Adipocyte (in vitro differentiated cells): ENCODE data around the gene DIP2B.
A peak's percentile ranks its signal among the peaks of the same experiment; 100 is the strongest.

ENCODE experiments used
- DNase-seq: peaks from one replicate; pipeline ENCODE4 v3.0.0-alpha.2; 2015; ENCODE audit warnings: low read depth
- H3K27me3 ChIP-seq: replicated peaks from 2 replicates; pipeline ENCODE4 v1.7.0; 2013; ENCODE audit warnings: mild to moderate bottlenecking, low read length, moderate library complexity; ENCODE audit not compliant: control insufficient read depth, insufficient read depth
- H3K36me3 ChIP-seq: 2 replicates; pipeline ENCODE4 v1.7.0; 2013; ENCODE audit warnings: low read length, mild to moderate bottlenecking, moderate library complexity; ENCODE audit not compliant: control insufficient read depth, insufficient read depth, severe bottlenecking
- H3K4me1 ChIP-seq: 2 replicates; pipeline ENCODE4 v1.7.0; 2013; ENCODE audit warnings: mild to moderate bottlenecking, low read length, moderate library complexity; ENCODE audit not compliant: control insufficient read depth, insufficient read depth
- H3K4me3 ChIP-seq: 2 replicates; pipeline ENCODE4 v1.7.0; 2013; ENCODE audit warnings: mild to moderate bottlenecking, low read length, moderate library complexity
- H3K9ac ChIP-seq: 2 replicates; pipeline ENCODE4 v1.7.0; 2013; ENCODE audit warnings: mild to moderate bottlenecking, low read length, moderate library complexity
- H3K9me3 ChIP-seq: 2 replicates; pipeline ENCODE4 v1.7.0; 2013; ENCODE audit warnings: mild to moderate bottlenecking, low read length, moderate library complexity; ENCODE audit not compliant: control insufficient read depth

DIP2B gene

DNA sequence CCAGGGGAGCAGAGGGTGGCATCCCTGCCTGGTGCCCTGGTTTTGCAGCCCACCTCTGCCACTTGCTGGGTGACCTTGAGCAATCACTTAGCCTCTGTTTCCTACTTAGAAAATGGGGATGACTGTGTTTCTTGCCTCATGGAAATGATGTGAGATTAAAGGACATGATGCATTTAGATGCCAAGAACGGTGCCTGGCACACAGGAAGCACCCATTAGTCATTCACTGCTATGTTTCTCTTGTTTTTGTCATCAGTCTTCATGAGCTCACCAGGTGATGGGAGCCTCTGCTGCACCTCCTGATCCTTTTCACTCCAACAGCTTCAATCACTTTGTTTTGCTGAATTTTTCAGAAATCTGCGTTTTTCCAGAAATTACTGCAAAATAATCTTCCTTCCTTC lies 235.5 kb downstream of the DIP2B start:
- no peak for DNase-seq
- Histone ChIP-seq H3K9ac (no peak overlapping the region), H3K4me1 (no peaks in the 10 kb centered on the region), H3K4me3 (no peak overlapping the region), H3K36me3 (peaks cover 73% of the 10 kb centered on the region), H3K27me3 (no peaks in the 10 kb centered on the region), H3K9me3 (no peaks in the 10 kb centered on the region)

DNA sequence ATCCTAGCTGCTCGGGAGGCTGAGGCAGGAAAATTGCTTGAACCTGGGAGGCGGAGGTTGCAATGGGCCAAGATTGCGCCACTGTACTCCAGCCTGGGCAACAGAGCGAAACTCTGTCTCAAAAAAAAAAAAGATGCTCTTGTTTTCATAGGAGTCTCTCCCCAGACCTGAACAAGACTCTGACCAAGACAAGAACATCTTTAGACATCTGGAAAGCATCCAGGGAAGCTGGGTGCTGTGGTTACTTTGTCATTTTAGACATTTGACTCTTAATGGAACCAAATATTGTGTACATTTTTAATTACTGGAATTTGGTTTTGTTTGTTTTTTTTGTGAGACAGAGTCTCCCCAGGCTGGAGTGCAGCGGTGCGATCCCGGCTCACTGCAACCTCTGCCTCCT lies 238.0 kb downstream of the DIP2B start:
- peaks cover 61% of the 10 kb centered on the region for H3K36me3 ChIP-seq
- H3K4me3 ChIP-seq: no peak overlapping the region
- DNase-seq: no peak
- H3K9ac ChIP-seq: no peak overlapping the region
- H3K9me3 ChIP-seq: no peaks in the 10 kb centered on the region
- no peaks in the 10 kb centered on the region for H3K27me3 ChIP-seq
- peaks cover 9% of the 10 kb centered on the region for H3K4me1 ChIP-seq

DNA sequence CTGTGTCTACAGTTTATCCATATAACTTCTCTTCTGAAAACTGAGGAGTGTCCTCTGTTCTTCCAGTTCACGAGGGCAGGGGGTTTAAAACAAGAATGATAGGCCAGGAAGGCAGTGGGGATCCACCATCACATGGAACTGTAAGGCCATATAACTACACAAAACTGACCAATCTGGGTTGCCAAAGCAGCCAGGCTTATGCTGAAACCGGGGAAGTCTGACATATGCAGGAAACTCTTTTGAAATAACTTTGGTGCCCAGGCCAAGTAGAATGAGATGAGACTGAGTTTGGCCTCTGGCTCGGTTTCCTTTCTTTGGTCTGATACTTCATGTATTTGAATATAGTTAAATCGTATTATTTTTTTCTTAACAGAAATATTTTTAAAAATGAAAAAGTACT lies 241.1 kb downstream of the DIP2B start:
- peaks cover 32% of the 10 kb centered on the region for H3K36me3 ChIP-seq
- DNase-seq: no peak
- H3K9ac ChIP-seq: no peak overlapping the region
- H3K4me1 ChIP-seq: peaks cover 9% of the 10 kb centered on the region
- no peak overlapping the region for H3K4me3 ChIP-seq
- no peaks in the 10 kb centered on the region for H3K27me3 ChIP-seq
- H3K9me3 ChIP-seq: no peaks in the 10 kb centered on the region

DNA sequence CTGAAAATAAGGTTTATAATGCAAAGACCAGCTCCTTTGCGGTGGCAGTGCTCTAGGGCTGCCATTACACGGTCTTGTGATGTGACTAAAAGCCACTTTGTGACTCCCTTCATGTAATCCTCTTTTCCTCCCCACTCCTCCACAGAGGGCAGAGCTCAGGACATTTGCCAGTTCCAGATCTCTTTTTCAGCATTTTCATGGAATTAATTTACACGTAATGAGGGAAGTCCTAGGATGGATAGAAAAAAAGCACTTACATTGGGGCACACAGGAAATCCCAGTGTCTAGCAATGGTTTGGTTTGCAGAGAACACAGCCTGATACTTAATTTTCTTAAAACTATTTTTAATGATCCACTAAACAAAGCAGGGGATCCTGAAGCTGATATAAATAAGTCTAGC lies 241.6 kb downstream of the DIP2B start:
- Histone ChIP-seq H3K4me1 (peaks cover 9% of the 10 kb centered on the region), H3K9me3 (no peaks in the 10 kb centered on the region), H3K27me3 (no peaks in the 10 kb centered on the region), H3K36me3 (peaks cover 26% of the 10 kb centered on the region), H3K4me3 (no peak overlapping the region), H3K9ac (no peak overlapping the region)
- DNase-seq: no peak

DNA sequence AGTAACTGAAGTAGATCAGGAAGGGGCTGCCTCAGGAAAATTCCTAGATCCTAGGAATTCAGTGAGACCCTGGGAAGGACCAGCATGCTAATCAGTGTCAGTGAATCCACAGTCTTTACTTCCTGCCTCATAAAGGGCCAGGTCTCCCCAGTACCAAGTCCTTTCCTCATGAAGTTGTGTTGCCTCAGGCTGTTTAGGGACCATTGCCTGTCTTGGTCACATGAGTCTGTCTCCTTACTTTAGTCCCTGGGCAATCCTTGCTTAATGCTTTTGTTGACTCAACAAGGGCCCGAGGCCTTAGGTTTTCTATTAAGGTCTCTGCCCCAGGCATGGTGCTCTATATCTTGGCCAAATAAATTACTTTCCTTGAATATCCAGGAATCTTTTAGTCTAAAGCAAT lies 243.0 kb downstream of the DIP2B start:
- H3K36me3 ChIP-seq: peaks cover 20% of the 10 kb centered on the region
- no peak for DNase-seq
- H3K4me1 ChIP-seq: peaks cover 9% of the 10 kb centered on the region
- H3K9me3 ChIP-seq: no peaks in the 10 kb centered on the region
- no peaks in the 10 kb centered on the region for H3K27me3 ChIP-seq
- no peak overlapping the region for H3K4me3 ChIP-seq
- no peak overlapping the region for H3K9ac ChIP-seq

DNA sequence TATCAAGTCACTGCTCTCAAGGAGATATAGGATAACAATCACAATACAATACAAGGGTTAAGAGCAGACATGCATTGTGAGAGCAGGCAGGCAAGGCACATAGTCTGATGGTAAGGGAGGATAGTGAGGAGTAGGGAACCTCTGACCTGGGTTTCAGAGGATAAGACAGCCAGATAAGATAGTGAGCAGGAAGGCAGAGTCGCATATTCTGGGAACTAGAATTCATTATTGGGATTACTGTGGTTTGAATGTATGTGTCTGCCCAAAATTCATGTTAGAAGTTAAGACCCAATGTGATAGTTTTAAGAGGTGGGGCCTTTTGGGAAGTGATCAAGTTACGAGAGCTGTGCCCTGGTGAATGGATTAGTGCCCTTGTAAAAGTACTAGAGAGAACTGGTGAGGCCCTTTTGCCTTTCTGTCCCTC lies 244.7 kb downstream of the DIP2B start:
- no peak overlapping the region for H3K9ac ChIP-seq
- H3K4me1 ChIP-seq: peaks cover 9% of the 10 kb centered on the region
- H3K27me3 ChIP-seq: no peaks in the 10 kb centered on the region
- H3K9me3 ChIP-seq: no peaks in the 10 kb centered on the region
- no peak overlapping the region for H3K4me3 ChIP-seq
- no peak for DNase-seq
- H3K36me3 ChIP-seq: peaks cover 9% of the 10 kb centered on the region

DNA sequence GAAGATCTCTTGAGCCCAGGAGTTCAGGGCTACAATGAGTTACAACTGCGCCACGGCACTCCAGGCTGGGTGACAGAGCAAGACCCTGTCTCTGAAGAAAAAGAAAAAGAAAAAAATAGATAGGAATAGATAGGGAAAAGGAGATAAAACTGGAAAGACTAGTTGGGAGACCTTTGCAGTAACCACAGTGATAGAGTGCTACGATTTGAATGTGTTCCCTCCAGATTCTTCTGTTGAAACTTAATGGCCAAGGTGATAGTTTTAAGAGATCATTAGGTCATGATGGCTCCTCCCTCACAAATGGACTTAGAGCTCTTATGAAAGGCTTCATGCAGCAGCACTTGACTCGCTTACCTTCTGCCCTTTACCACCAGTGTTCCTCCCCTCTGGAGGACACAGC lies 245.6 kb downstream of the DIP2B start:
- Histone ChIP-seq H3K4me3 (no peak overlapping the region), H3K36me3 (peaks cover 3% of the 10 kb centered on the region), H3K9ac (no peak overlapping the region), H3K4me1 (peaks cover 9% of the 10 kb centered on the region), H3K9me3 (no peaks in the 10 kb centered on the region), H3K27me3 (no peaks in the 10 kb centered on the region)
- no peak for DNase-seq

DNA sequence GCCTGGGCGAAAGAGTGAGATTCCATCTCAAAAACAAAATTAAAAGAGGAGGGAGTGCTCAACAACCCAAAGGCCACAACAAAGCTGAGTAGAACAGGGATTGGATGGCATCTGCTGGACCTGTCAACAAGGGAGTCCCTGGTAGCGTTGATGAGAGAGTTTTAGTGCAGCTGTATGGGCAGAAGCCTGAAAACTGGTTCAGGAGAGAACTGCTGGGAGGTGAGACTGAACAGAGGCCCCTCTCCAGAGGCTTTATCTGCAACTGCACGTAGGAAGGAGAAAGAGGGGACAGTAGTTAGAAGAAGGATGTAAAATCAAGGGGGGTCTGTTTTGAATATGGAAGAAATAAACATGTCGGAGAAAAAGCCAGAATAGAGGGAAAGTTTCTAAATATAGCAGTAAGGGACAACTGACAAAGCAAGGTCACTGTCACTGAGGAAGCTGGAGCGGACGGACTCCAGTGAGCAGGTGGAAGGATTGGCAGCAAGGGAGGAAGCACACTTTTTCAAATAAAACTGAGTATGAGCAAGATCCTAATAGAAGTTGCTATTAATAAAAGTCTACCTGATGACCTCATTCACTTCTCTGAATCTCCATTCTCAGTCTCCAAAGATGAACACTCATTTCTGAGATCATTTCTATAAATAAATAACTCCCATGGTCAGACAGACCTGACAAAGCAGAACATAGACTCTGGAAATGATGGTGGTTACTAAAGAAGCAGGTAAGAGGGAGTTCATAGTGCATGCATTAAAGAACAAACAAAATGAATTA lies 247.3 kb downstream of the DIP2B start:
- peaks cover under 1% of the 10 kb centered on the region for H3K36me3 ChIP-seq
- no peaks in the 10 kb centered on the region for H3K27me3 ChIP-seq
- no peaks in the 10 kb centered on the region for H3K4me1 ChIP-seq
- H3K4me3 ChIP-seq: no peak overlapping the region
- no peaks in the 10 kb centered on the region for H3K9me3 ChIP-seq
- H3K9ac ChIP-seq: no peak overlapping the region
- DNase-seq: no peak

DNA sequence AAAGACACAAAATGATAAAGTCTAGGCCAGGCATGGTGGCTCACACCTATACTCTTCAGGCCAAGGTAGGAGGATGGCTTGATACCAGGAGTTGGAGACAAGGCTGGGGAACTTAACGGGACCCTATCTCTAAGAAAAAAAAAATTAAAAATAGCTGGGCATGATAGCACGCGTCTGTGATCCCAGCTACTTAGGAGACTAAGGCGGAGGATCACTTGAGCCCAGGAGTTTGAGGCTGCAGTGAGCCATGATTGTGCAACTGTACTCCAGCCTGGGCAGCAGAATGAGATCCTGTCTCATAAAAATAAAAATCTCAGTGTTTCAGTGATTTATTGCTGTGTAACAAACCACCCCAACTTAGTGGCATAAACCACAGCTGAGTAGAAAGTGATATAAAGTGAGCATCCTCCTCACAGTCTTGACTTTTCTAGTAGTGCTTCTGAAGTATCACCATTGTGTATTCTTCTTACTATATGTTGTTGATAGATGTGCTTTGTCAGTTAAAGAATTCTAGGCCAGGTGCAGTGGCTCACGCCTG lies 248.5 kb downstream of the DIP2B start:
- no peaks in the 10 kb centered on the region for H3K9me3 ChIP-seq
- no peaks in the 10 kb centered on the region for H3K27me3 ChIP-seq
- H3K36me3 ChIP-seq: no peaks in the 10 kb centered on the region
- no peak overlapping the region for H3K9ac ChIP-seq
- H3K4me3 ChIP-seq: no peak overlapping the region
- H3K4me1 ChIP-seq: no peaks in the 10 kb centered on the region
- no peak for DNase-seq

DNA sequence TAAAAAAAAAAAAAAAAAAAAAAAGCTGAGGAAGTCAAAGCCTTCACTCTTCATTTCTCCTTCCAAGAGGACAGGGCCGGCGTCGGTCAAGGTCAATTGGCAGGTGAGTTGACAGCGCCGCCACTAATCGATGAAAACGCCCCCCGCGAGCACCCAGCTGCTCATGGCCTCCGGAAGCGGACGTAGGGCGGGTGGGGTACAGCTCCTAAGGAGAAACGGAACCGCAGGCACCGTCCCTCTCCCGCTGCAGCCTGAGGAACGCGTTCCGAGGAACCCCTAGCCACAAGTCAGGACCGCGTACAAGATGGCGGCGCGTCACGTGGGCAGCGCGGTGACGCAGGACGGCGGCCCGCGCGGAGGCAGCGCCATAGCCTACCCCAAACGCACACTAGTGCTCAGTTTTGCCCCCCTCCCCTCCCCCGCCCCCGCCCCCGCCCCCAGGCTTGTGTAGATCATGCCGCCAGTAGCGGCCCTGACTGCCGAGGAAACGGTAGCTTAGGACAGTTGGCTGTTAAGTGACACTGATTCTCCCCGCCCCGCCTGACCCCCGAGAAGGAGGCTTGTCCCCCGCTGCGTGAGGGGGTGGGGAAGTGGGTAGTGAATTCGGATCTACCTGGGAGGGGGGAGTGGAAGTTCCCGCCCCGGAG lies 259.0 kb downstream of the DIP2B start, which contains the start of gene ATF1:
TSS of gene ATF1 (plus strand) at position 463 of the 647 bp plus-strand sequence. CDS start 16,045 bp downstream, outside the sequence.
- Histone ChIP-seq H3K36me3 (no peaks in the 10 kb centered on the region), H3K4me1 (peaks cover 20% of the 10 kb centered on the region), H3K27me3 (no peaks in the 10 kb centered on the region), H3K4me3 (peak within 1 kb of the TSS; percentile 94), H3K9me3 (no peaks in the 10 kb centered on the region), H3K9ac (peak within 1 kb of the TSS; percentile 93)
- peak; percentile 94 for DNase-seq

DNA sequence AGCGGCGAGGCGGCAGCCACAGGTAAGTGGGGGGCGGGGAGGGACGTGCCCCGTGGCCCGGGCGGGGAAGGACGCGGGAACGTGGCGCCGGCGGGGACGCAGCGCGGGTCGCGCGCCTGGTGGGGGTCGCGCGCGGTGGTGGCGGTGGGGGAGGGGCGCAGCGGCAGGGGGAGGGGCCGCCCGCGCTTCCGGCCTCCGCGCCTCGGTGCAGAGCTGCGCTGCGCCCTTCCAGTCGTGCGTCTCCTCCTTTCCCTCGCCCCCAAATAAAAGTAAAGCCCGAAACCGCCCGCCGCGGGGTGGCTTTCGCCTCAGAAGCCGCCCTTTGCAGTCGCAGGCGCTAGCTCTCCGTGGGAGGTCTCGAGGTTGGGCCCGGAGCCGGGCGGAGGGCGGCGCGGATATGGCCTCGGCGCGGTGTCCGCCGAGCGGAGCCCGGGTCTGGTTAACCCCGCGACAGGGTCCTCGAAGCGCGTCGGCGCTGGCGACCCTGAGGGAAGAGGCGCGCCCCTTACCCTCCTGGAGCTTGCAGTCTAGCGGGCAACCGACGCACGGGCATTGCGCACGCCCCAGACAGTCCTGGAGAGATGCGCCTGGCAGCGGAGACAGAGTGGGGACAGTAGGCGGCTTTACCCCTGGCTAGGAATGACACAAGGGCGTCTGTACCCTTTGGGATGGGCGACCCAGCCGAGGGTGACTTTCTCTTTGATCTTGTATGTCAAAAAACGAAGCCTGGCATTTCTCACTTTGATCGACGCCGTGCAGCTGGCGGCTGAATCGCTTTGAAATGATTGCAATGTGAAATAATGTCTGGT lies 259.7 kb downstream of the DIP2B start:
- Histone ChIP-seq H3K36me3 (no peaks in the 10 kb centered on the region), H3K9ac (peak overlapping the region; percentile 93), H3K4me3 (peak overlapping the region; percentile 94), H3K27me3 (no peaks in the 10 kb centered on the region), H3K9me3 (no peaks in the 10 kb centered on the region), H3K4me1 (peaks cover 20% of the 10 kb centered on the region)
- DNase-seq: peak; percentile 80
